PC-3 (cell line): ENCODE measurements around the gene PDHX. TPM values are rescaled to one million over a fixed set of nuclear protein-coding genes. Genes with fewer than 3 reads are reported as not detected.

Experiments used
- ATAC-seq: fragments of 200-7000 bp; cut with Tn5 transposase; 2 replicates; pipeline ENCODE4 v1.9.1; 2020; ENCODE audit warnings: mild to moderate bottlenecking, moderate library complexity
- BruUV-seq: library from RNA; stranded (reverse); fragments of 400-500 nt; replicated peaks from 2 replicates; lab custom pipeline; 2021; lab: Mats Ljungman, UMichigan
- CTCF ChIA-PET: fragments of 300-600 bp; sonication (Branson Sonifier 250); formaldehyde crosslinking; loops from one replicate; lab custom pipeline; 2022; ENCODE audit warnings: antibody characterized with exemption; lab: Charles Lee
- POLR2A ChIA-PET: fragments of 300-600 bp; sonication (Branson Sonifier 250); formaldehyde crosslinking; loops from one replicate; lab custom pipeline; 2022; ENCODE audit warnings: antibody characterized with exemption; ENCODE audit not compliant: unreplicated experiment; lab: Charles Lee
- DNase-seq: peaks from one replicate; pipeline ENCODE4 v3.0.0-alpha.2; 2015
- H2AFZ ChIP-seq: fragments of 300-600 bp; sonication (generic); 2 replicates; pipeline ENCODE4 v1.6.0; 2016; ENCODE audit warnings: antibody characterized with exemption, low read length
- H3F3A ChIP-seq: fragments of 300-600 bp; sonication (generic); one replicate; pipeline ENCODE4 v1.6.0; 2017; ENCODE audit warnings: antibody characterized with exemption, low read length, control low read depth, mild to moderate bottlenecking; ENCODE audit not compliant: unreplicated experiment
- H3K27ac ChIP-seq: fragments of 300-600 bp; sonication (generic); 2 replicates; pipeline ENCODE4 v1.5.1; 2016; ENCODE audit warnings: mild to moderate bottlenecking, low read length
- H3K27me3 ChIP-seq: fragments of 300-600 bp; sonication (generic); 2 replicates; pipeline ENCODE4 v1.6.1; 2016; ENCODE audit warnings: low read length, mixed read lengths
- H3K36me3 ChIP-seq: fragments of 300-600 bp; sonication (generic); 2 replicates; pipeline ENCODE4 v1.6.1; 2016; ENCODE audit warnings: low read depth, mixed run types, low read length, mixed read lengths
- H3K4me1 ChIP-seq: fragments of 300-600 bp; sonication (generic); 2 replicates; pipeline ENCODE4 v1.5.1; 2016; ENCODE audit warnings: low read length; ENCODE audit not compliant: insufficient read depth
- H3K4me2 ChIP-seq: fragments of 300-600 bp; sonication (generic); 2 replicates; pipeline ENCODE4 v1.6.0; 2016; ENCODE audit warnings: low read length
- H3K4me3 ChIP-seq: fragments of 300-600 bp; sonication (generic); 2 replicates; pipeline ENCODE4 v1.5.1; 2016; ENCODE audit warnings: mild to moderate bottlenecking, low read length, mixed read lengths
- H3K79me2 ChIP-seq: fragments of 300-600 bp; sonication (generic); 2 replicates; pipeline ENCODE4 v1.6.1; 2017; ENCODE audit warnings: low read length, mixed read lengths
- H3K9ac ChIP-seq: fragments of 300-600 bp; sonication (generic); 2 replicates; pipeline ENCODE4 v1.6.0; 2016; ENCODE audit warnings: mild to moderate bottlenecking, low read length
- H3K9me2 ChIP-seq: fragments of 300-600 bp; sonication (generic); replicated peaks from 2 replicates; pipeline ENCODE4 v1.6.1; 2016; ENCODE audit warnings: mixed run types, low read length, mixed read lengths
- H3K9me3 ChIP-seq: fragments of 300-600 bp; sonication (generic); 2 replicates; pipeline ENCODE4 v1.6.1; 2016; ENCODE audit warnings: low read length, mixed read lengths
- H4K20me1 ChIP-seq: fragments of 300-600 bp; sonication (generic); 2 replicates; pipeline ENCODE4 v1.6.1; 2016; ENCODE audit warnings: low read length, mixed read lengths
- CTCF ChIP-seq: fragments of 300-600 bp; sonication (generic); conservative IDR thresholded peaks from 2 replicates; pipeline ENCODE4 v1.5.1; 2017; ENCODE audit warnings: antibody characterized with exemption, low read depth, mild to moderate bottlenecking, low read length
- EZH2 ChIP-seq: fragments of 300-600 bp; sonication (generic); IDR thresholded peaks from one replicate; pipeline ENCODE4 v1.6.1; 2017; ENCODE audit warnings: antibody characterized with exemption, mild to moderate bottlenecking, low read length; ENCODE audit not compliant: unreplicated experiment
- EZH2phosphoT487 ChIP-seq: fragments of 300-600 bp; sonication (generic); IDR thresholded peaks from 2 replicates; pipeline ENCODE4 v1.6.1; 2018; ENCODE audit warnings: mild to moderate bottlenecking, antibody characterized with exemption, low read length, borderline replicate concordance
- intact Hi-C: fragments of 100-400 bp; cut with micrococcal nuclease; formaldehyde crosslinking; loops from 2 replicates; pipeline ENCODE4 v1.9.0; 2023
- total RNA-seq: library from RNA; depleted of rRNA; stranded (reverse); fragments of >200 nt; gene quantifications from 2 replicates; pipeline ENCODE4 v1.2.3, GENCODE V29; 2014

The PDHX gene
- total RNA-seq, 1 experiment from 2014 or later: 20.3 TPM

- H3K36me3 ChIP-seq: no peaks in the 10 kb centered on the region; the same call in 1 of the 2 replicates
- POLR2A ChIA-PET: no interaction called here
- H3K27ac ChIP-seq: no peak overlapping the region
- H3K9me3 ChIP-seq: no peaks in the 10 kb centered on the region
- TF ChIP-seq EZH2 (no peak), CTCF (no peak), EZH2phosphoT487 (no peak)
- DNase-seq (no peak), ATAC-seq (no peak)
- no peak overlapping the region for H3K9ac ChIP-seq
- H3K9me2 ChIP-seq: no peaks in the 10 kb centered on the region
- no peaks in the 10 kb centered on the region for H3K27me3 ChIP-seq
- H3K4me2 ChIP-seq: no peak overlapping the region
- no peaks in the 10 kb centered on the region for H4K20me1 ChIP-seq
- H2AFZ ChIP-seq: no peak overlapping the region
- no TSS peak for BruUV-seq
- H3K4me1 ChIP-seq: peaks cover 12% of the 10 kb centered on the region
- H3K4me3 ChIP-seq: no peak overlapping the region
- intact Hi-C loops: loop anchor here (5.0 to 10.0 kb wide), 4 partner anchors 49 to 556 kb away; no protein-coding TSS in a partner anchor
- H3K79me2 ChIP-seq: peaks cover 72% of the 10 kb centered on the region
- H3F3A ChIP-seq: no peaks in the 10 kb centered on the region
- CTCF ChIA-PET: no interaction called here
These were observed 12.0 kb downstream of the PDHX start for GRCh38 chr11:34928268-34928959.

DNA sequence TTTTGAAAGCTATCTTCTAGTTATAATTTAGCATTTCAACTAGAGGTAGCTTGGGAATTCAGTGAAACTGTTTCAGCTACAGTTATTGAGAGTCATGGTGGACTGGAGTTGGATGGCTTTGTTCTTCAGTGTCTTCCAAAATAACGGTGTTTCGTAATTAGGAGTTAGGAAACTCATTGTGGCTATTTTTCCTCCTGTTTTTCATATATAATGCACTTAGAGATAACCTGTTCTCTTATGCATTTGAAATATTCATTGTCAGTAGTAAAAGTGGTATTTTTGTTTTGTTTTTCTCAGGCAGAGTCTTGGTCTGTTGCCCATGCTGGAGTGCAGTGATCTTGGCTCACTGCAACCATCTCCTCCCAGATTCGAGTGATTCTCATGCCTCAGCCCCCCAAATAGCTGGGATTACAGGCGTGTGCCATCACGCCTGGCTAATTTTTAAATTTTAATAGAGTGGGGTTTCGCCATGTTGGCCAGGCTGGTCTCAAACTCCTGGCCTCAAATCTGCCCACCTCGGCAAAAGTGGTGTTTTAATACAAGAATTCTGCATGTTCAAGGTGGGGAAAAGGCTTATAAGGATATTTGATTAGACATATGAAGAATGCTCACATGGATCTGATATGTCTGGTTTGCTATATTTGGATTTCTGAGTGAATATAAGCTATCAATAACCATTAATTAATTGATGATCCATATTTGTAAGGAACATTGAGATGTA lies 12.7 kb downstream of the PDHX start:
- Histone ChIP-seq H3K4me3 (no peak overlapping the region), H3K27me3 (no peaks in the 10 kb centered on the region), H3K9me3 (no peaks in the 10 kb centered on the region), H3K9ac (no peak overlapping the region), H4K20me1 (no peaks in the 10 kb centered on the region), H3K9me2 (no peaks in the 10 kb centered on the region), H3K4me2 (no peak overlapping the region), H3K36me3 (no peaks in the 10 kb centered on the region; the same call in 1 of the 2 replicates), H3K27ac (no peak overlapping the region), H3K4me1 (peaks cover 12% of the 10 kb centered on the region), H2AFZ (no peak overlapping the region), H3F3A (no peaks in the 10 kb centered on the region), H3K79me2 (peaks cover 65% of the 10 kb centered on the region)
- ATAC-seq: no peak
- DNase-seq: no peak
- POLR2A ChIA-PET: no interaction called here
- no TSS peak for BruUV-seq
- no peak for TF ChIP-seq EZH2
- CTCF ChIA-PET: no interaction called here
- intact Hi-C loops: loop anchor here (5.0 to 10.0 kb wide), 4 partner anchors 48 to 556 kb away; no protein-coding TSS in a partner anchor

GRCh38 chr11:34929794-34930763 lies 13.7 kb downstream of the PDHX start:
- Histone ChIP-seq H3K9me3 (no peaks in the 10 kb centered on the region), H3K79me2 (peaks cover 61% of the 10 kb centered on the region), H3K4me3 (no peak overlapping the region), H3K27ac (no peak overlapping the region), H2AFZ (no peak overlapping the region), H3K27me3 (no peaks in the 10 kb centered on the region), H3K9me2 (no peaks in the 10 kb centered on the region), H3K9ac (no peak overlapping the region), H3K4me2 (no peak overlapping the region), H3F3A (no peaks in the 10 kb centered on the region), H4K20me1 (no peaks in the 10 kb centered on the region), H3K36me3 (no peaks in the 10 kb centered on the region; the same call in 1 of the 2 replicates), H3K4me1 (peaks cover 12% of the 10 kb centered on the region)
- no TSS peak for BruUV-seq
- ATAC-seq (no peak), DNase-seq (no peak)
- TF ChIP-seq EZH2 (no peak), CTCF (no peak), EZH2phosphoT487 (no peak)
- POLR2A ChIA-PET: no interaction called here
- CTCF ChIA-PET: no interaction called here
- intact Hi-C loops: loop anchor here (5.0 to 10.0 kb wide), 4 partner anchors 47 to 555 kb away; no protein-coding TSS in a partner anchor
